ENCODE results near the gene ZNF280B. TPM values are rescaled to one million over a fixed set of nuclear protein-coding genes. Genes with fewer than 3 reads are reported as not detected.

Gene ZNF280B
- total and polyA plus RNA-seq, 2 donors (not counting 1 experiment from before 2014, with no cell fraction given) = 0.67 to 3.5 TPM

DNA sequence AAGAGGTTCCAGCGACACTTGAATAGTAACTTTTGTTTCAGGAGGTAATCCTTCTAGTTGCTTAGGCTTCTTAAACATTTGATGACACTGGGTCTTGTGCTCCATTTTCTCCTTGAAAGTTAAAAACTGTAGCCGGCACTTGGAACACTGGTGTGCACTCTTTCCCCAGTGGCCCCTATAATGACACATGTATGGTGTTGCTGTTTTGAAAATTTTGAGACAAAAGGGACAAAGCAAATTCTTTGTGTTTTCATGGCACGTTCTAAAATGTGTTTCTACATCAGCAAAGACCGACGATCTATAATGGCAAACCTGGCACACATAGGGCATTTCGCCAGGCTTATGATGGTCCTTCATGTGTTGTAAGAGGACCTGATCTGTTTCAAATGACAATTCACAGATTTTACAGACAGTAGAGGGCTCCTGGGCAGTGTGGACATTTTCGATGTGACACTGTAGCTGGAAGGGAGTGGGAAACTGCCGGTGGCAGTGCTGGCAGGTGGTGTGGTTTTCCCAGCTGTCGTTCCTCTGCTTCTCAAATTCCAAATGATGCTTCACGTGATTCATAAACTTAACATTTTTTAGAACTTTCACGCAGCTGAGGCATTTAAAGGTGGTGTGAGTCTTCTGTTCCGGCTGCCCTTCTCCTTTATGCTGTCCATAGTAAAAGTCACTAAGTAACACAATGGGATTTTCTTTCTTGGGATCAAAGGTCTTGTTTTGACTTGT, 20.5 kb downstream of the ZNF280B start:
- Histone ChIP-seq H3K27me3 (replicated peaks in 1 of 4; ENCODE audit: control extremely low read depth in 1 of 4, control insufficient read depth in 3 of 4, insufficient read depth in 4 of 4, low read length in 3 of 4) (no peaks in the 10 kb centered on the region), H3K4me2 (replicated peaks; ENCODE audit: low read depth, low read length, poor library complexity, severe bottlenecking) (no peak overlapping the region), H3K4me1 (ENCODE audit: control insufficient read depth in 2 of 2, insufficient read depth in 2 of 2, low read length in 2 of 2) (no peaks in the 10 kb centered on the region), H3K4me3 (ENCODE audit: control extremely low read depth in 1 of 5, extremely low read depth in 1 of 5, insufficient read depth in 1 of 5, low read depth in 2 of 5, low read length in 4 of 5) (no peak overlapping the region), H4K20me1 (ENCODE audit: control insufficient read depth, insufficient read depth, low read length, poor library complexity, severe bottlenecking) (no peaks in the 10 kb centered on the region), H3K36me3 (replicated peaks in 1 of 2; ENCODE audit: control extremely low read depth in 1 of 2, control insufficient read depth in 1 of 2, extremely low read depth in 1 of 2, insufficient read depth in 2 of 2, low read length in 1 of 2) (peaks cover 5 to 22% of the 10 kb centered on the region in 2 experiments), H3K9ac (ENCODE audit: low read length) (no peak overlapping the region), H3K27ac (ENCODE audit: low read length in 2 of 2) (no peak overlapping the region), H3K79me2 (ENCODE audit: control insufficient read depth, insufficient read depth, low read length) (no peaks in the 10 kb centered on the region), H2AFZ (ENCODE audit: insufficient read depth, low read depth, low read length, poor library complexity, severe bottlenecking) (no peak overlapping the region), H3K9me3 (ENCODE audit: control extremely low read depth in 1 of 3, control insufficient read depth in 2 of 3, insufficient read depth in 1 of 3, low read length in 2 of 3) (no peaks in the 10 kb centered on the region)
- no peak for TF ChIP-seq EZH2 (IDR thresholded peaks at IDR 0.05; ENCODE audit: borderline replicate concordance, insufficient read depth, low read depth, low read length, poor library complexity, severe bottlenecking)
- TF ChIP-seq, protein P1, sequence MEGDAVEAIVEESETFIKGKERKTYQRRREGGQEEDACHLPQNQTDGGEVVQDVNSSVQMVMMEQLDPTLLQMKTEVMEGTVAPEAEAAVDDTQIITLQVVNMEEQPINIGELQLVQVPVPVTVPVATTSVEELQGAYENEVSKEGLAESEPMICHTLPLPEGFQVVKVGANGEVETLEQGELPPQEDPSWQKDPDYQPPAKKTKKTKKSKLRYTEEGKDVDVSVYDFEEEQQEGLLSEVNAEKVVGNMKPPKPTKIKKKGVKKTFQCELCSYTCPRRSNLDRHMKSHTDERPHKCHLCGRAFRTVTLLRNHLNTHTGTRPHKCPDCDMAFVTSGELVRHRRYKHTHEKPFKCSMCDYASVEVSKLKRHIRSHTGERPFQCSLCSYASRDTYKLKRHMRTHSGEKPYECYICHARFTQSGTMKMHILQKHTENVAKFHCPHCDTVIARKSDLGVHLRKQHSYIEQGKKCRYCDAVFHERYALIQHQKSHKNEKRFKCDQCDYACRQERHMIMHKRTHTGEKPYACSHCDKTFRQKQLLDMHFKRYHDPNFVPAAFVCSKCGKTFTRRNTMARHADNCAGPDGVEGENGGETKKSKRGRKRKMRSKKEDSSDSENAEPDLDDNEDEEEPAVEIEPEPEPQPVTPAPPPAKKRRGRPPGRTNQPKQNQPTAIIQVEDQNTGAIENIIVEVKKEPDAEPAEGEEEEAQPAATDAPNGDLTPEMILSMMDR (IDR thresholded peaks at IDR 0.05) = no peak
- intact Hi-C loops (cut with micrococcal nuclease) = no loop called here
- peaks cover 2% of the 10 kb centered on the region for H3K4me1 Mint-ChIP-seq
- ATAC-seq (ENCODE audit: low read depth) = no peak
- 99% methylated on average over 6 of the region's 12 CpGs for WGBS (ENCODE audit: insufficient coverage)
- no peak overlapping the region for H3K4me3 Mint-ChIP-seq
- ChIA-PET CTCF (interaction anchor here (1.0 kb wide), 1 partner anchor 13 kb away, joined by 5 read pairs; no protein-coding TSS in a partner anchor), POLR2A (no interaction called here)
- DNase-seq = no peak
- no peak overlapping the region for H3K27ac Mint-ChIP-seq
- H3K9me3 Mint-ChIP-seq (ENCODE audit: insufficient read depth) = no peaks in the 10 kb centered on the region
- H3K27me3 Mint-ChIP-seq = no peaks in the 10 kb centered on the region

DNA sequence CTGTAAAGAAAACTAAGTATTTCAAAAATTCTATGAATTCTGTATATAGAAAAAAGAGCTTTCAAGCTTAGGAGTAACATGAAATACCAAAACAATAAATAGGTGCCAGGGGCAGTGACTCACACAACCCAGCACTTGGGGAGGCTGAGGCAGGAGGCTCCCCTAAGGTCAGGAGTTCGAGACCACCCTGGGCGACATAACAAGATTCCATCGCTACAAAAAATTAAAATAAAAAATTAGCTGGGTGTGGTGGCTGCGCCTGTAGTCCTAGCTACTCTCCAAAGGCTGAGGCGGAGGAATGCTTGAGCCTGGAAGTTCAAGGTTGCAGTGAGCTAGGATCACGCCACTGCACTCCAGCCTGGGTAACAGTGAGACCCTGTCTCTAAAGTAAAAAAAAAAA, 21.5 kb downstream of the ZNF280B start:
- no peaks in the 10 kb centered on the region for H3K27me3 Mint-ChIP-seq
- intact Hi-C loops (cut with micrococcal nuclease) = no loop called here
- Histone ChIP-seq H3K4me3 (ENCODE audit: control extremely low read depth in 1 of 5, extremely low read depth in 1 of 5, insufficient read depth in 1 of 5, low read depth in 2 of 5, low read length in 4 of 5) (no peak overlapping the region), H3K4me2 (replicated peaks; ENCODE audit: low read depth, low read length, poor library complexity, severe bottlenecking) (no peak overlapping the region), H3K9me3 (ENCODE audit: control extremely low read depth in 1 of 3, control insufficient read depth in 2 of 3, insufficient read depth in 1 of 3, low read length in 2 of 3) (no peaks in the 10 kb centered on the region), H3K4me1 (ENCODE audit: control insufficient read depth in 2 of 2, insufficient read depth in 2 of 2, low read length in 2 of 2) (no peaks in the 10 kb centered on the region), H3K27ac (ENCODE audit: low read length in 2 of 2) (no peak overlapping the region), H3K9ac (ENCODE audit: low read length) (no peak overlapping the region), H3K27me3 (replicated peaks in 1 of 4; ENCODE audit: control extremely low read depth in 1 of 4, control insufficient read depth in 3 of 4, insufficient read depth in 4 of 4, low read length in 3 of 4) (no peaks in the 10 kb centered on the region), H2AFZ (ENCODE audit: insufficient read depth, low read depth, low read length, poor library complexity, severe bottlenecking) (no peak overlapping the region), H4K20me1 (ENCODE audit: control insufficient read depth, insufficient read depth, low read length, poor library complexity, severe bottlenecking) (no peaks in the 10 kb centered on the region), H3K79me2 (ENCODE audit: control insufficient read depth, insufficient read depth, low read length) (no peaks in the 10 kb centered on the region), H3K36me3 (replicated peaks in 1 of 2; ENCODE audit: control extremely low read depth in 1 of 2, control insufficient read depth in 1 of 2, extremely low read depth in 1 of 2, insufficient read depth in 2 of 2, low read length in 1 of 2) (peaks cover 5 to 18% of the 10 kb centered on the region in 2 experiments)
- ATAC-seq (ENCODE audit: low read depth) (no peak), DNase-seq (no peak)
- ChIA-PET POLR2A (no interaction called here), CTCF (interaction anchor here (1.6 kb wide), 1 partner anchor 56 kb away, joined by 4 read pairs; no protein-coding TSS in a partner anchor)
- peaks cover 2% of the 10 kb centered on the region for H3K4me1 Mint-ChIP-seq
- 92% methylated on average over 2 of the region's 6 CpGs for WGBS (ENCODE audit: insufficient coverage)
- H3K9me3 Mint-ChIP-seq (ENCODE audit: insufficient read depth) = no peaks in the 10 kb centered on the region
- TF ChIP-seq, protein P1 (IDR thresholded peaks at IDR 0.05) = no peak
- H3K27ac Mint-ChIP-seq = no peak overlapping the region
- H3K4me3 Mint-ChIP-seq = no peak overlapping the region
